A673 (cell line): ENCODE measurements around the gene MTM1. TPM values are rescaled to one million over a fixed set of nuclear protein-coding genes. Genes with fewer than 3 reads are reported as not detected.

Experiments
- BruUV-seq: library from RNA; stranded (reverse); fragments of 400-500 nt; replicated peaks from 2 replicates; lab custom pipeline; 2021; lab: Mats Ljungman, UMichigan
- CTCF ChIA-PET: fragments of 300-600 bp; sonication (Branson Sonifier 250); formaldehyde crosslinking; loops from one replicate; lab custom pipeline; 2022; ENCODE audit warnings: antibody characterized with exemption; lab: Charles Lee
- POLR2A ChIA-PET: fragments of 300-600 bp; sonication (Branson Sonifier 250); formaldehyde crosslinking; loops from one replicate; lab custom pipeline; 2022; ENCODE audit warnings: antibody characterized with exemption; ENCODE audit not compliant: low non-redundant PET; lab: Charles Lee
- DNase-seq: peaks from one replicate; pipeline ENCODE4 v3.0.0-alpha.2; 2015; ENCODE audit warnings: low spot score
- H3K27ac ChIP-seq: fragments of 200-600 bp; sonication (generic); 2 replicates; pipeline ENCODE4 v1.5.1; 2016; ENCODE audit warnings: mixed run types, low read depth, mild to moderate bottlenecking, mixed read lengths, antibody characterized with exemption, low read length; ENCODE audit not compliant: poor library complexity, severe bottlenecking
- H3K27me3 ChIP-seq: fragments of 200-600 bp; sonication (generic); replicated peaks from 2 replicates; pipeline ENCODE4 v1.6.1; 2017; ENCODE audit warnings: mixed run types, low read depth, mild to moderate bottlenecking, mixed read lengths, antibody characterized with exemption, low read length; ENCODE audit not compliant: insufficient read depth, poor library complexity
- H3K36me3 ChIP-seq: fragments of 200-600 bp; sonication (generic); 2 replicates; pipeline ENCODE4 v1.6.1; 2016; ENCODE audit warnings: mixed run types, mild to moderate bottlenecking, mixed read lengths, antibody characterized with exemption, low read length; ENCODE audit not compliant: insufficient read depth, poor library complexity, severe bottlenecking
- H3K4me1 ChIP-seq: fragments of 200-600 bp; sonication (generic); 2 replicates; pipeline ENCODE4 v1.6.1; 2017; ENCODE audit warnings: mixed run types, mild to moderate bottlenecking, mixed read lengths, antibody characterized with exemption, low read length; ENCODE audit not compliant: insufficient read depth, poor library complexity, severe bottlenecking
- H3K4me3 ChIP-seq: fragments of 200-600 bp; sonication (generic); 2 replicates; pipeline ENCODE4 v1.5.1; 2016; ENCODE audit warnings: low read depth, mixed run types, mild to moderate bottlenecking, mixed read lengths, low read length; ENCODE audit not compliant: poor library complexity, severe bottlenecking
- H3K9me3 ChIP-seq: fragments of 200-600 bp; sonication (generic); 2 replicates; pipeline ENCODE4 v1.6.1; 2016; ENCODE audit warnings: mixed run types, low read depth, mild to moderate bottlenecking, mixed read lengths, antibody characterized with exemption, low read length; ENCODE audit not compliant: poor library complexity, severe bottlenecking
- EZH2 ChIP-seq: fragments of 200-600 bp; sonication (generic); IDR thresholded peaks from 2 replicates; pipeline ENCODE4 v1.6.1; 2017; ENCODE audit warnings: borderline replicate concordance, low read depth, mild to moderate bottlenecking, mixed read lengths, antibody characterized with exemption, low read length; ENCODE audit not compliant: poor library complexity, severe bottlenecking
- intact Hi-C: fragments of 100-400 bp; cut with micrococcal nuclease; formaldehyde crosslinking; loops from one replicate; pipeline ENCODE4 v1.10.0; 2022; ENCODE audit not compliant: unreplicated experiment
- total RNA-seq: library from RNA; stranded (reverse); gene quantifications from 2 replicates; pipeline ENCODE4 v1.2.3, GENCODE V29; 2021
- TF ChIP-seq, protein P1 (sequence below): fragments of 300-800, 200-600 bp; sonication (generic); conservative IDR thresholded peaks from 2 replicates; pipeline ENCODE4 v1.5.1; 2017; ENCODE audit warnings: low read depth, mild to moderate bottlenecking, antibody characterized with exemption, low read length, moderate library complexity, mixed read lengths

The MTM1 gene
- total RNA-seq, 1 experiment from 2014 or later = 7.1 TPM

DNA sequence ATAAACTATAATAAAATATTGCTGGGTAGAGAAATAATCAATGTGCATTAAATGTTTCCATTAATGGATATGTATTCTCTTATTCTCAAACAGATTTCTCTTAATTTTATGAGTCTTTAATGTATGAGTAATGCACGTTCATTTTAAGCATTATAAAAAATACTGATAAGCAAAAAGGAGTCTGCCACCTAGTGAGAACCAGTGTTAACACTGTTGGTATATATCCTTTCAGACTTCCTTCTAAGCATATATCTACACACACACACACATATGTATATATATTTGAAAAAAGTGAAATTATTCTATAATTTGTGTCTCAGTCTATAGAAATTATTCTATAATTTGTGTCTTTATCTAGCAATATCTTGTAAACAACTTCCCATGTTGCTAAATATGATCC, 74.8 kb downstream of the MTM1 start:
- no peaks in the 10 kb centered on the region for H3K36me3 ChIP-seq
- no peaks in the 10 kb centered on the region for H3K9me3 ChIP-seq
- intact Hi-C loops = no loop called here
- DNase-seq = no peak
- H3K4me1 ChIP-seq = no peaks in the 10 kb centered on the region
- no TSS peak for BruUV-seq
- ChIA-PET POLR2A (no interaction called here), CTCF (no interaction called here)
- no peak for TF ChIP-seq EZH2
- TF ChIP-seq, protein P1, sequence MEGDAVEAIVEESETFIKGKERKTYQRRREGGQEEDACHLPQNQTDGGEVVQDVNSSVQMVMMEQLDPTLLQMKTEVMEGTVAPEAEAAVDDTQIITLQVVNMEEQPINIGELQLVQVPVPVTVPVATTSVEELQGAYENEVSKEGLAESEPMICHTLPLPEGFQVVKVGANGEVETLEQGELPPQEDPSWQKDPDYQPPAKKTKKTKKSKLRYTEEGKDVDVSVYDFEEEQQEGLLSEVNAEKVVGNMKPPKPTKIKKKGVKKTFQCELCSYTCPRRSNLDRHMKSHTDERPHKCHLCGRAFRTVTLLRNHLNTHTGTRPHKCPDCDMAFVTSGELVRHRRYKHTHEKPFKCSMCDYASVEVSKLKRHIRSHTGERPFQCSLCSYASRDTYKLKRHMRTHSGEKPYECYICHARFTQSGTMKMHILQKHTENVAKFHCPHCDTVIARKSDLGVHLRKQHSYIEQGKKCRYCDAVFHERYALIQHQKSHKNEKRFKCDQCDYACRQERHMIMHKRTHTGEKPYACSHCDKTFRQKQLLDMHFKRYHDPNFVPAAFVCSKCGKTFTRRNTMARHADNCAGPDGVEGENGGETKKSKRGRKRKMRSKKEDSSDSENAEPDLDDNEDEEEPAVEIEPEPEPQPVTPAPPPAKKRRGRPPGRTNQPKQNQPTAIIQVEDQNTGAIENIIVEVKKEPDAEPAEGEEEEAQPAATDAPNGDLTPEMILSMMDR = peak; percentile 39; the same call in 1 of the 2 replicates
- no peaks in the 10 kb centered on the region for H3K27me3 ChIP-seq
- no peak overlapping the region for H3K27ac ChIP-seq
- H3K4me3 ChIP-seq = no peak overlapping the region

DNA sequence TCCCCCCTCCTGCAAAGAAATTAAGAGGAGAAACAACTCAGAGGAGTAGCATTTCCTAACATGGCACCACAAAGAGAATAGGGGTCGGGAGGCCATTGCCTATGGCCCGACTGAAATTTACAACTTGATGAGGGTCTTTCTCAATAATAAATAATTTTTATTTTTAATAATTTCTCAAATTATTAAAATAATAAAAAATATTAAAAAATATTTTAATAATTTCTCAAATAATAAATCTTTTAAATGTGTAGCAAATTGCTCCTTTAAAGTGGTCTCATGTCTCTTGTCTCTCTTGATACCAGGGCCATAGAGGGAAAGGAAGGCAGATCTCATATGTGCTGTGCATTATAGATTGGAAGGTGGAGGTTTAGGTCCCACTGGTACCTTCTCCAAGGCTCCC, 75.5 kb downstream of the MTM1 start:
- Histone ChIP-seq H3K9me3 (no peaks in the 10 kb centered on the region), H3K4me3 (no peak overlapping the region), H3K27me3 (no peaks in the 10 kb centered on the region), H3K27ac (no peak overlapping the region), H3K36me3 (no peaks in the 10 kb centered on the region), H3K4me1 (no peaks in the 10 kb centered on the region)
- ChIA-PET CTCF (interaction anchor here (0.7 kb wide), 1 partner anchor 278 kb away, joined by 4 read pairs; no protein-coding TSS in a partner anchor), POLR2A (no interaction called here)
- intact Hi-C loops = no loop called here
- no peak for DNase-seq
- no TSS peak for BruUV-seq
- TF ChIP-seq, protein P1 = no peak
- TF ChIP-seq EZH2 = no peak

DNA sequence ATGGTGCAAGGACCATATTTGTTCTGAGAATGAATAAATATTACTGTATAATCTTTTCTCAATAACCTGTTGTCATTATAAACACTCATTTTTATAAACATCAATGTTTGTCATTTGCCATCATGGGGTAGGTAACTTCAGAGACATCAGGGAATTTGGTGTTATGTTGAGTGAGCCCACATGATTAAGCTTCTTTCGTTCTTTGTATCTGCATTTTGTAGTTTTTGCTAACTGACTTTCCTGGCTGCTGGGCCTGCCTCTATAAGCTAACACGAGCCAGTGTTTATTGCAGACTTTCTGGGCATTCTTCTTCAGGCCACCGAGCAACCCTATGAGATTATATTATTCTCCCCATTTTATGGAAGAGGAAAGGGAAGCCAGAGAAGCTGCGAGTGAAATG, 76.0 kb downstream of the MTM1 start:
- Histone ChIP-seq H3K4me1 (no peaks in the 10 kb centered on the region), H3K9me3 (no peaks in the 10 kb centered on the region), H3K4me3 (no peak overlapping the region), H3K27ac (no peak overlapping the region), H3K27me3 (no peaks in the 10 kb centered on the region), H3K36me3 (no peaks in the 10 kb centered on the region)
- ChIA-PET POLR2A (no interaction called here), CTCF (no interaction called here)
- DNase-seq = no peak
- intact Hi-C loops = no loop called here
- TF ChIP-seq EZH2 = no peak
- TF ChIP-seq, protein P1 = no peak
- BruUV-seq = no TSS peak
